ENCODE results near the gene SLC41A2.
"Not testable (repeated sequence)": the region's sequence is repeated elsewhere in the genome, so short reads cannot be mapped to it uniquely, and the experiment has no call there.

The SLC41A2 gene

DNA sequence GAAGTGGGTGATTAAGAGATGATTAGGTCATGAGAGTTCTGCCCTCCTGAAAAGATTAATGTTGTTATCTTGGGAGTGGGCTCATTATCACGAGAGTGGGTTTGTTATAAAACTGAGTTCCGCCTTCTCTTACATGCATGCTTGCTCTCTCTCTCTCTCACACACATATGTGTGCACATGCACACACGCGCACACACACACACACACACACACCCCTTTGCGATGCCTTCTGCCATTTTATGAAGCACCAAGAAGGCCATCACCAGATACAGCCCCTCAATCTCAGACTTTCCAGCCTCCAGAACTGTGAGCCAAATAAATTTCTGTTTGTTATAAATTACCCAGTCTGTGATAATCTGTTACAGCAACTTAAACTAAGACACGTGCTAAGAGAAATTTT is 5.7 kb upstream of the SLC41A2 start:
- DNase-seq (ENCODE audit: low read depth): no peak

GRCh38 chr12:104960464-104960863 is 2.4 kb upstream of the SLC41A2 start:
- DNase-seq (ENCODE audit: low read depth): no peak

DNA sequence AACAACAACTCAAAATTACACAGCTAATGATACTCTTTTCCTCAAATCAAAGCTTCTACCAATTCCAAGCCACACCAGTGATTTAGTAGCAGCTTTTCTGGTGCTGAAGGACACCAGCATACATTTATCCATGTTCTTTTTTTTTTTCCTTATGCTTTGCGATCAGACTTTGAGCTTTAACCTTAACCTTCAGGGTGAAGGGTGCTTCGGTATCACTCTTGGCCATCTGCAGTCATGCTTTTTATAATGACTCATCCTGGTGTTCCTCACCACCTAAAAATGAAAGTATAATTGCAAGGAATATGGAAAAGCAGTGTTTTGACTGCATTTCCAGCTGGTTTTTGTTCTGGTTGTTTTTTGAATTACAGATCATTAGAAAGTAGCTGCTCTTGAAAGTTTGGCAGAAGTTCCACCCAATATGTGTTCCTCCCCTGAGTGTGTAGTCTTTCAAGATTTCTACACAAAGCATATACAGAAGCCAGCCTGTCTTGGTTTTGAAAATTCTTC is 1.3 kb upstream of the SLC41A2 start:
- DNase-seq (ENCODE audit: low read depth): no peak

DNA sequence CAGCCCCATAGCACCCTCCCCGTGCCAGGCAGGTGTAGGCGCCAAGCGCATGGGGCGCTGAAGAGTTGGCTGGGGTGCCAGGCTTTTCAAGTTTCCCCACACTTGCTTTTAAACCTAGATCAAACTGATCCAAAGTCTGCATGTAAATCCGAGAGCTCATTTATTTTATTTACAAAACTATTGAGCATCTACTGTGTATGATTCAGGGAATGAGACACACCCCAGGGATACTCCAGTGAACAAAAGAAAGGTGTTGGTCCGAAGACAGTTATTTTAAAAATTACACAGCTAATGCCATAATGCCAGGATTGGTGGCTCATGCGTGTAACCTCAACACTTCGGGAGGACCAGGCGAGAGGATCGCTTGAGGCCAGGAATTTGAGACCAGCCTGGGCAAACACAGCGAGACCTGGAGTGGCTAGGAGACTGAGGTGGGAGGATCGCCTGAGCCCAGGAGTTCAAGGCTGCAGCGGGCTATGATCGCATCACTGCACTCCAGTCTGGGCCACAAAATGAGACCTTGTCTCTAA is 780 bp upstream of the SLC41A2 start:
- no peak for DNase-seq (ENCODE audit: low read depth)

DNA sequence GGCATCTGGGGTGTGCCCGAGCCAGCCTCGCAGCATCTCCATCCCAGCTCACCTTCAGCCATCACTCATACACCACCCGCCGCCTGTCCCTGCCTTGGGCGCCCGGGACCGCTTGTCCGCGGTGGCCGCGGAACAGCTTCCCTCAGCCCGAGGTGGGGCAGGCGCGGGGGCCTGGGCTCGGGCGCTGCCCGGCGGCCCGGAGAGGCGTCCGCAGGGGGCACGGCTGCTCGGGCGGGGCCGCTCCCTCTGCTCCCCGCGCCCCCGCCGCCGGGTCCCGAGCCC is 430 bp downstream of the SLC41A2 start:
- DNase-seq (ENCODE audit: low read depth): peak; percentile 21

DNA sequence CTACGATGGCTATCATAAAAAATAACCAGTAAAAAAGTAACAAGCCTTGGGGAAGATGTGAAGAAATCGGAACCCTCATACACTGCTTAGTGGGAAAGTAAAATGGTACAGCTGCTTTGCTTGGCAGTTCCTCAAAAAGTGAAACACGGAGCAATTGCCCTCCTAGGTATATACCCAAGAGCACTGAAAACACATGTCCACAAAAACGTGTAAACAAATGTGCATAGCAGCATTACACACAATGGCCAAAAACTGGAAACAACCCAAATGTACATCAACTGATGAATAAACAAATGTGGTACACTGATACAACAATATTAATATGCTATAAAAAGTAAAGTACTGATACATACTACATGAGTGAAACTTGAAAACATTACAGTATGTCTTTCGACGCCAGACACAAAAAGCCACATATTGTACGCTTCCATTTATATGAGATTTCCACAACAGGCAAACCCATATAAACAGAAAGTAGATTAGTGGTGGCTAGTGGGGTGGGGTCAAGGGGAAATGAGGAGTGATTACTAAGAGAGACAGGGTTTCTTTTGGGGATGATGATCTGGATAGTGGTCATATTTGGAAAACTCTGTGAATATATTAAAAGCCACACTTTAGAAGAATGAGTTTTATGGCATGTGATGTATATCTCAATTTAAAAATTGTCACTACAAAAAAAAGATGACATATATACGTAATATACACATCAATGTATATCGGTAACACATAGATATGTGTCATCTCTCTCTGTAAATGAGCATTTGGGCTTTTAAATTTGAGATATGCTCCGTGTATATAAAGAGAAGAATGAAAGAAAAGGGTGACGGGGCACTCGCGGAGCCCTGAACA is 996 bp downstream of the SLC41A2 start:
- no peak for DNase-seq (ENCODE audit: low read depth)

DNA sequence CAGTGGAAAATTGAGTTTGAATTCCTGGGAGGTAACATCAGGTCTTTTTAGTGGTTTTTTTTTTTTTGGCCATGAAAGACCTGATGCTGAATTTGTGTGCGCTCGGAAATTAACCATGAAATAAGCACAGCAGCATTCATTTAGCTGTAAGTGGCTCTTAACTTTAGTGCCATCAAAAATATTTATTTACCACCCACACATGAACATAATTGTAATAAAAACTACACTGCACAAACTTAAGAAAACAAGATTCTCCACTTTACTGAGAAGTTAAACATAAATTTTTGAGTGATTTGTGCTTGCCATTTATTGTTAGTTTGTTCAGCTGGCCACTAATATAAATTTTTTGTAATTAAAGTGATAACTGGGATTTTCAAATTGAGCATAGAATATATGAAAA is 2.4 kb downstream of the SLC41A2 start:
- no peak for DNase-seq (ENCODE audit: low read depth)

DNA sequence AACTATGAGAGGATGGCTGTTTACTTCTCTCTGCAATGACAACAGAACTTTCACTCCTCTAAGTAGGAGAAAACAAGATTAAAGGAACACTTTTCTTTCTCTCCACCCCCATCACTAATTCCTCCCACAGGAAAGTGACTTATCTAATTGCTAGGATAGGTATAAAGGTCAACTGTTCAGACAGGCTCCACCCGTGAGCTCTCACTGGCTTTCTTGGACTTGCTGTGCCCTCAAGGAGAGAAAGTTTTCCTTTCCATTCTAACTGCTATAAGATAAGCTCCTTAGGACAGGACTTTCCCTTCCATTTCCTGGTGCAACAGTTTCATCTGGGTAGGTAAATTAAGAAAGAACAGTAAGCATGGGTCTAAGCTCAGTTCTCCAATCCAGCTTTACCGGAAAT is 4.8 kb downstream of the SLC41A2 start:
- no peak for DNase-seq (ENCODE audit: low read depth)

GRCh38 chr12:104952816-104953215 is 5.3 kb downstream of the SLC41A2 start:
- no peak for DNase-seq (ENCODE audit: low read depth)

DNA sequence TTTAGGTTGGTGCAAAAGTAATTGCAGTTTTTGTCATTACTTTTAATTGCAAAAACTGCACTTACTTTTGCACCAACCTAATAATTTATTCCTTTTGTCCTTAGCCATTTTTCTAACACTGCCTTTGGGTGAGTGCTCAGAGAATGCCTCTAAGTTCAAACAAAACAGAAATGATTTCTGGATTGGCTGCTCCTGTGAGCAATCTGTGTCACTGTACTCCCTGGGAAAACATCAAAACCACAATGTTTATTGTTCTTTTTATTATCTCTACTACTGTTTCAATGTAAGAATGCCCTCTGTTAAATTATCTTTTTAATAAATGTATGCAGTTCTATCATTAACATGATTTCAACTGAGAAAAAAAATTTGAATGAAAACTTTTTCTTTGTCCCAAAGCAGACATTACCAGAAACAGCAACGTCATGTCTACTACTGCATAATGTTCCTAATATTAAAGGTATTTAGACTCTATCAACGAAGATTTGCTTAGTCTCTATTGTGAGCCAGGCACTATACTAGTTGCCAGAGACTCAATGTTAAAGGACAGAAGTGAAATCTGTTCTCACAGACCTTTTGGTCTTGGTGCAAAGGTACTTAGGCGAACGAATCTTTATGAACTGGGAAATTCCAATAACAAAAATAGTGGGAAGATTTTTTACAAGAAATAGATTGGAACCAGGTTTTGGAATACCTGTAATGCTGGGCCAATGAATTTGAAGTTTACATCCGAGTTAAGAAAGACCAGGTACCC is 6.2 kb downstream of the SLC41A2 start:
- no peak for DNase-seq (ENCODE audit: low read depth)

GRCh38 chr12:104948716-104949115 is 9.4 kb downstream of the SLC41A2 start:
- DNase-seq (ENCODE audit: low read depth): not testable (repeated sequence)

DNA sequence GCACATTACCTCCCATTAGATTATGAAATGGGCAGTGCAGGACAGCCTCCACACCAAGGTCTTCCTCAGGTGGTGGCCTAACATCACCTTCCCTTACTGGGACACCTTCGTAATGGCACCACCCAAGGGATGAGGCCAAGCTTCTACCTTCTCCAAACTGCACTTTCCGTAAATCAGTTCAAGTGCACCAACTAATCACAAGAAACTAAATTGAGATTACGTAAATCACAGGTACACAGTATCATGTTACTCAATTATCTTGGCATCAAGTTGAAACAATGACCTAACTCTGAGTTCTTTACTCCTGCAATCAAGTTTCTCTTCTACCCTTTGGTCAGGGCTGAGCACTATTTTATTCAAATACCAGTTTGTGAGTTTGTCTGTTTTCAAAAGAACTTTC is 13.8 kb downstream of the SLC41A2 start:
- DNase-seq (ENCODE audit: low read depth): no peak

DNA sequence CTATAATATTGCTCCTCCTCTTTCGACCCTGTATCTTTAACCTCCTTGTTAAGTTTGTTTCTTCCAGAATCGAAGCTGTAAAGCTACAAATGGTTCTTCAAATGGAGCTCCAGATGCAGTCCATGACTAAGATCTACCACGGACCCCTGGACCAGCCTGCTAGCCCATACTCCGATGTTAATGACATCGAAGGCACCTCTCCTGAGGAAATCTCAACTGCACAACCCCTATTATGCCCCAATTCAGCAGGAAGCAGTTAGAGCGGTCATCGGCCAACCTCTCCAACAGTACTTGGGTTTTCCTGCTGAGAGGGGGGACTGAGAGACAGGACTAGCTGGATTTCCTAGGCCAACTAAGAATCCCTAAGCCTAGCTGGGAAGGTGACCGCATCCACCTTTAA is 14.7 kb downstream of the SLC41A2 start:
- not testable (repeated sequence) for DNase-seq (ENCODE audit: low read depth)

DNA sequence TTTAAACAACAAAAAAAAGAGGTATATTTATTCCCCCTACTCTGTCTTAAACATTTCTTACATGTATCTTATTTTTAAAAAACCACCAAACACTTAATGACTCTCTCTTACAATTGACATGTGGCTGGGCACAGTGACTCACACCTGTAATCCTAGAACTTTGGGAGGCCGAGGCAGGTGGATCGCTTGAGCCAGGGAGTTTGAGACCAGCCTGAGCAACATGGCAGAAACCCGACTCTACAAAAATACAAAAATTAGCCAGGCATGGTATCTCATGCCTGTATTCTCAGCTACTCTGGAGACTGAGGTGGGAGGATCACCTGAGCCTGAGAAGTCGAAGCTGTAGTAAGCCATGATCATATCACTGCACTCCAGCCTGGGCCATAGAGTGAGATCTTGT is 16.0 kb downstream of the SLC41A2 start:
- no peak for DNase-seq (ENCODE audit: low read depth)

DNA sequence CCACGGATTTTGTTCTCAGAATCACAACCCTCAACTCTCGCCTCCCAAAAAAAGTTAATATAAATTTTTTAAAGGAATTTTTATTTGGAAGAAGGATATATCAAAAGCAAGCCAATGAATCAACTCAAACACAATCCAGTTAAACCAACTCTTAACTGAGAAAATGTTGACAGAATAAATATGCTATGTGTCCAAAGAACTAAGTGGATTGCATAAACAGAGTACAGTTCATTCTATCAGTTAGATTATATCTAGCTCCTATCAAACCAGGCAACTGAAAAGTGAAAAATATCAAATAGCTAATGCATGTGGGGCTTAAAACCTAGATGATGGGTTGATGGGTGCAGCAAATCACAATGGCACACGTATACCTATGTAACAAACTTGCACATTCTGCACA is 16.6 kb downstream of the SLC41A2 start:
- DNase-seq (ENCODE audit: low read depth): no peak

DNA sequence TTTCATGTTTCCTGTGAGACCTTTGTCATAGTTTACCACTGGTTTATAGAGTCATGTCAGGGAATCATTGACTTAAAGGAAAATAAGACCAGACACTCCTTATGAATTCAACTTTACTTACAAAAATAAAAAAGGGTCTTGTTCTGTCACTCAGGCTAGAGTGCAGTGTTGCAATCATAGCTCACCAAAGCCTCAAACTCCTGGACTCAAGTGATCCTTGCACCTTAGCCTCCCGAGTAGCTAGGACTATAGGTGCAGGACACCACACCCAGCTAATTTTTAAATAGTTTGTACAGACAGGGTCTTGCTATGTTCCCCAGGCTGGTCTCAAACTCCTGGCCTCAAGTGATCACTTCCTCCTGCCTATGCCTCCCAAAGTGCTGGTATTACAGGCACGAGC is 19.0 kb downstream of the SLC41A2 start:
- DNase-seq (ENCODE audit: low read depth): no peak

- DNase-seq (ENCODE audit: low read depth): no peak
These were observed 19.7 kb downstream of the SLC41A2 start for GRCh38 chr12:104938371-104938770.

DNA sequence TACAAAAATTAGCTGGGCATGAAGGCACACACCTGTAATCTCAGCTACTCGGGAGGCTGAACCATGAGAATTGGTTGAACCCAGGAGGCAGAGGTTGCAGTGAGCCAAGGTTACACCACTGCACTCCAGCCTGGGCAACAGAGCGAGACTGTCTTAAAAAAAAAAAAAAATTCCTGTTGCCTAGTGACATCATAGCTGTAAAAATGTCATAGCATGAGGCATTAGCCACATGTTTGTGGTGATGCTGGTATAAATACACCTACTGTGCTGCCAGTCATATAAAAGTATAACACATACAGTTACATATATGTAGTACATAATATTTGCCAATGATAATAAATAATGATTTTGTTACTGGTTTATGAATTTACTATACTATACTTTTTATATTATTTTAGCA is 22.2 kb downstream of the SLC41A2 start:
- no peak for DNase-seq (ENCODE audit: low read depth)

GRCh38 chr12:104933778-104934177 is 24.3 kb downstream of the SLC41A2 start:
- DNase-seq (ENCODE audit: low read depth): no peak

DNA sequence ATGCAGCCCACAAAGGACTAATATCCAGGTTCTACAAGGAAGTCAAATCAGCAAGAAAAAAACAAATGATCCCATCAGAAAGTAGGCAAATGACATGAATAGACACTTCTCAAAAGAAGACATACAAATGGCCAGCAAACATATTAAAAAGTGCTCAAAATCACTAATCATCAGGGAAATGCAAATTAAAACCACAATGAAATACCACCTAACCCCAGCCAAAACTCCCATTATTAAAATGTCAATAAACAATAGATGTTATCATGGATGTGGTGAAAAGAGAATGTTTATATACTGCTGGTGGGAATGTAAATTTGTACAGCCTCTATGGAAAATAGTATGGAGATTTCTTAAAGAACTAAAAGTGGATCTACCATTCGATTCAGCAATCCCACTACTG is 25.0 kb downstream of the SLC41A2 start:
- no peak for DNase-seq (ENCODE audit: low read depth)

DNA sequence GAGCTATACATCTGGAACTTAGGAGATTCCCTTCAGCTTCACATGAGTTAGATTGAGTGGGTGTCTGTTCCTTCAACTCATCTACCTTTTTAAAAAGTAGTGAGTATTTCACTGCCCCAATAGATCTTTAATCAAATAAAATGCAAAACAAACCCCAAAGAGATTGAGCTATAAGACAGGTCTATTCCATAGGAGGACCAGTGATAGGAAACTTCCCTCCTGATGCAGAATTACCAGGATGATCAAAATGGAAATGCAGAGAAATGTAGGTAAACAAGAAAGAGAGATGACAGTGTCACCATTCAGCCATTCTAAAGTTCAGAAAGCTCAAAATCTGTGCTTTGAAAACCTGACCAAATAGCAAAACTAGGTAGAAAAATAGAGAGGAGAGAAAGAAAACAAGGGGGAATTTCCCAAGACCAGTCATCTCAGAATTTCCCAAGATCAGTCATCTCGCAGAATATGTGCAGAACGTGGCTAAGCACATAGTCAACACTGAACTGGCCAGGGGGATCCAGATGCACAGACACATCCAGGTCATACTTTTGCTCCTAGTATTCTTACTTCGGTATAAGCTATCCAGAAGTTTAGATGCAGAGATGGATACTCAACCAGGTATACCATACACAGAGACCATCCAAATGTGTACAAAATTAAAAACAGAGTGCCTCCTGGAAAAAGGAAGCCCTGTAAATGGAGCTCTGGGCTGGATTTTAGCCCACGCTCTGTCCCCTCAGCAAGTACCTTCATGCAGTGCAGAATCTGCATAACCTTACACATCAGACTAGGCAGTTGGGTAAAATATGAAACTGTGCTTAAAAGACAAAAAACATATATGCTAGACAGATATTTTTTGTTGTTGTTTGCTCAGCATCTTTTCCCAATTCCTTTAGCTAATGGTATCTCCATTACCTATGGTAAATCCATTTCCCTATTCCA is 27.4 kb downstream of the SLC41A2 start:
- no peak for DNase-seq (ENCODE audit: low read depth)

- no peak for DNase-seq (ENCODE audit: low read depth)
These were observed 28.1 kb downstream of the SLC41A2 start for GRCh38 chr12:104929977-104930376.
